Keratinocyte (primary cell): ENCODE data around the gene C3orf70. TPM values are rescaled to one million over a fixed set of nuclear protein-coding genes. Genes with fewer than 3 reads are reported as not detected.

Source experiments
- DNase-seq: peaks from one replicate; pipeline ENCODE4 v3.0.0-alpha.2; 2011; ENCODE audit warnings: low read depth, missing footprints, low spot score
- FAIRE-seq: peaks from 2 replicates; lab custom pipeline; 2011; peaks lifted over from hg19 to GRCh38; lab: Jason Lieb, UNC
- H2AFZ ChIP-seq: 2 replicates; pipeline ENCODE4 v1.6.0; 2012; ENCODE audit warnings: low read length, control low read depth, inconsistent platforms; ENCODE audit not compliant: control insufficient read depth
- H3K27ac ChIP-seq: 2 replicates; pipeline ENCODE4 v1.5.1; 2011; ENCODE audit warnings: low read length; ENCODE audit not compliant: control insufficient read depth, insufficient read depth
- H3K27me3 ChIP-seq: 3 replicates; pipeline ENCODE4 v1.6.0; 2011; ENCODE audit warnings: low read length; ENCODE audit not compliant: control insufficient read depth, insufficient read depth; ENCODE audit errors: extremely low read depth
- H3K36me3 ChIP-seq, 2 experiments: 2 replicates in 1 of 2; 3 replicates in 1 of 2; pipeline ENCODE4 v1.5.1; 2011; ENCODE audit warnings: low read length in 2 of 2, mild to moderate bottlenecking in 1 of 2; ENCODE audit not compliant: control insufficient read depth in 2 of 2, insufficient read depth in 2 of 2; ENCODE audit errors: extremely low read depth in 1 of 2
- H3K4me1 ChIP-seq: 3 replicates; pipeline ENCODE4 v1.5.1; 2011; ENCODE audit warnings: low read length; ENCODE audit not compliant: control insufficient read depth, insufficient read depth; ENCODE audit errors: extremely low read depth
- H3K4me2 ChIP-seq: 3 replicates; pipeline ENCODE4 v1.6.0; 2011; ENCODE audit warnings: low read depth, low read length; ENCODE audit not compliant: control insufficient read depth, insufficient read depth; ENCODE audit errors: extremely low read depth
- H3K4me3 ChIP-seq, 3 experiments: fragments of 200-600 bp in 1 of 3; sonication (generic) in 1 of 3; 2 replicates in 2 of 3; 3 replicates in 1 of 3; pipeline ENCODE4 v1.5.1; 2011 to 2016; ENCODE audit warnings: low read length in 3 of 3, mild to moderate bottlenecking in 3 of 3, control low read depth in 2 of 3, inconsistent platforms in 1 of 3, low read depth in 1 of 3, mixed read lengths in 1 of 3, mixed run types in 1 of 3, moderate library complexity in 1 of 3; ENCODE audit not compliant: control insufficient read depth in 2 of 3, insufficient read depth in 2 of 3; ENCODE audit errors: extremely low read depth in 1 of 3
- H3K79me2 ChIP-seq: 2 replicates; pipeline ENCODE4 v1.6.0; 2012; ENCODE audit warnings: low read length; ENCODE audit not compliant: control insufficient read depth, insufficient read depth
- H3K9ac ChIP-seq: 3 replicates; pipeline ENCODE4 v1.6.0; 2011; ENCODE audit warnings: low read length; ENCODE audit not compliant: control insufficient read depth, insufficient read depth; ENCODE audit errors: extremely low read depth
- H3K9me1 ChIP-seq: 3 replicates; pipeline ENCODE4 v1.6.0; 2011; ENCODE audit warnings: low read length; ENCODE audit not compliant: control insufficient read depth, insufficient read depth; ENCODE audit errors: extremely low read depth
- H3K9me3 ChIP-seq: 2 replicates; pipeline ENCODE4 v1.5.1; 2012; ENCODE audit warnings: low read depth, low read length; ENCODE audit not compliant: control insufficient read depth
- H4K20me1 ChIP-seq: 3 replicates; pipeline ENCODE4 v1.6.0; 2011; ENCODE audit warnings: low read length; ENCODE audit not compliant: control insufficient read depth, insufficient read depth; ENCODE audit errors: extremely low read depth
- EZH2 ChIP-seq: IDR thresholded peaks from one replicate; pipeline ENCODE4 v1.6.1; 2012; ENCODE audit warnings: inconsistent platforms, mild to moderate bottlenecking, low read length, moderate library complexity
- dilution Hi-C: fragments of 300-500 bp; cut with MboI; formaldehyde crosslinking; loops from one replicate; pipeline ENCODE4 v1.7.0; 2020; ENCODE audit warnings: low sequenced_read_pairs; ENCODE audit not compliant: extremely low pct_ligation_motif_present
- polyA plus RNA-seq, 5 experiments: library from polyadenylated mRNA; depleted of rRNA in 3 of 5; stranded (reverse) in 3 of 5; stranded (forward) in 1 of 5; unstranded in 1 of 5; fragments of >200 nt; gene quantifications; 1 replicate in 1 of 5; 2 replicates in 3 of 5; 3 replicates in 1 of 5; pipeline versions ENCODE4 v1.2.1 to v1.2.3, GENCODE V29; 2011 to 2012; ENCODE audit warnings: missing spikeins in 2 of 5, low read depth in 1 of 5, low replicate concordance in 1 of 5
- TF ChIP-seq, protein P1 (sequence below), 3 experiments: IDR thresholded peaks in 1 of 3; conservative IDR thresholded peaks in 1 of 3; optimal IDR thresholded peaks in 1 of 3; 2 replicates in 2 of 3; 3 replicates in 1 of 3; pipeline versions ENCODE3 to v1.5.1; 2011; ENCODE audit warnings: low read length in 3 of 3, mild to moderate bottlenecking in 3 of 3, moderate library complexity in 2 of 3, control low read depth in 1 of 3, inconsistent platforms in 1 of 3; ENCODE audit not compliant: insufficient read depth in 2 of 3; ENCODE audit errors: extremely low read depth in 1 of 3

C3orf70 gene
- polyA plus RNA-seq, 1 donor (not counting 4 experiments of a cell fraction or from before 2014, with no cell fraction given): not detected

DNA sequence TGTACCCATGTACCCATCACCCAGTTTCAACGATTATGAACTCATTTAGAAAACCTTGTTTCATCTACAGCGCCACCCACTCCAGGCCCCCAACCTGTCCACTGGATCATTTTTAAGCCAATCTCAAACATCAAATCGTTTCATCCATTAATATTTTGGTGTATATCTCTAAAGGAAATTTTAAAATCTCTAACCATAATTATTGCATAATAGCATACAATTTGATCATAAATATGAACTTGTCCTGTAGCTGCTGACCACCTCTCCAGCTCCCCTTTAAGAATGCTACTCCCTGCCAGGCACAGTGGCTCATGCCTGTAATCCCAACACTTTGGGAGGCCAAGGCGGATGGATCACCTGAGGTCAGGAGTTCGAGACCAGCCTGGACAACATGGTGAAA is 2.8 kb upstream of the C3orf70 start:
- Histone ChIP-seq H3K4me3 (no peak overlapping the region), H3K4me1 (no peaks in the 10 kb centered on the region), H3K27me3 (peaks cover 31% of the 10 kb centered on the region), H3K9me3 (no peaks in the 10 kb centered on the region), H3K36me3 (no peaks in the 10 kb centered on the region), H3K9ac (no peak overlapping the region), H3K9me1 (no peaks in the 10 kb centered on the region), H4K20me1 (no peaks in the 10 kb centered on the region), H3K79me2 (no peaks in the 10 kb centered on the region), H3K4me2 (no peak overlapping the region), H2AFZ (no peak overlapping the region), H3K27ac (no peak overlapping the region)
- FAIRE-seq: no peak
- TF ChIP-seq, protein P1, sequence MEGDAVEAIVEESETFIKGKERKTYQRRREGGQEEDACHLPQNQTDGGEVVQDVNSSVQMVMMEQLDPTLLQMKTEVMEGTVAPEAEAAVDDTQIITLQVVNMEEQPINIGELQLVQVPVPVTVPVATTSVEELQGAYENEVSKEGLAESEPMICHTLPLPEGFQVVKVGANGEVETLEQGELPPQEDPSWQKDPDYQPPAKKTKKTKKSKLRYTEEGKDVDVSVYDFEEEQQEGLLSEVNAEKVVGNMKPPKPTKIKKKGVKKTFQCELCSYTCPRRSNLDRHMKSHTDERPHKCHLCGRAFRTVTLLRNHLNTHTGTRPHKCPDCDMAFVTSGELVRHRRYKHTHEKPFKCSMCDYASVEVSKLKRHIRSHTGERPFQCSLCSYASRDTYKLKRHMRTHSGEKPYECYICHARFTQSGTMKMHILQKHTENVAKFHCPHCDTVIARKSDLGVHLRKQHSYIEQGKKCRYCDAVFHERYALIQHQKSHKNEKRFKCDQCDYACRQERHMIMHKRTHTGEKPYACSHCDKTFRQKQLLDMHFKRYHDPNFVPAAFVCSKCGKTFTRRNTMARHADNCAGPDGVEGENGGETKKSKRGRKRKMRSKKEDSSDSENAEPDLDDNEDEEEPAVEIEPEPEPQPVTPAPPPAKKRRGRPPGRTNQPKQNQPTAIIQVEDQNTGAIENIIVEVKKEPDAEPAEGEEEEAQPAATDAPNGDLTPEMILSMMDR (optimal IDR thresholded peaks at IDR 0.05 in 1 of 3, IDR thresholded peaks at IDR 0.05 in 1 of 3, conservative IDR thresholded peaks at IDR 0.05 in 1 of 3; ENCODE audit: extremely low read depth in 1 of 3, insufficient read depth in 2 of 3, low read length in 3 of 3): no peak
- TF ChIP-seq EZH2: no peak
- dilution Hi-C loops: no loop called here
- DNase-seq: no peak

DNA sequence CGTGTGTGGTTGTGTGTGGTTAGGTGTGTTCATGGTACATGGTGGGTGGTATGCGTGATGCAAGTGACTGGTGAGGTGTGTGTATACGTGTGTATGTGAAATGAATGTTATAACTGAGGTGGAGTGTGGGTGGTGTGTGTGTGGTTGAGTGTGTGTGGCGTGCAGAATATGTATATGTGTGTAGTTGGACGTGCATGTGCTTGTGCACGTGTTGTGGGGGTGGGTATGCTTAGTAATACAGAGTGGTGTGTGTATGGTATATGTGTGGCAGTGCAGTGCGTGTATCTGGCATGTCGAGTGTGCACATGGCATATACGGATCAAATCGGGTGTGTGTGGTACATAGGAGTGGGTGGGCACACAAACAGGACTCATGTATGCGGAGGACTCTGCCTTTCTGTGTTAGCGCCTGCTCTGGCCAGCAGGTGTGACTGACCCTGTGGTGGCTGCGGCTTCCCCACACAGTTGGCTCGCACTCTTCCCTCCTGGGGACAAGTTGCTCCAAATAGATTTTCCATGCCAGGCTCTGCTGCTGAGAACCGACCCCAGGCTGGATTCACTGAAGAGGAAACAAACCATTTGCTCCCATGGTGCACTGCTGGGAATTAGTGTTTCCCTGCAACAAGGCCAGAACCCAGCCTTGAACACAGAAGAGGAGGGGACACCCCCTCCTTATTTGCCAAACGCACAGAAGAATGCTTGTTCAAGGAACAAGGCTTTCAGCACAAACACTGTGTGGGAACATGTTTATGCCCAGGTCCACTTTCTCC is 1.2 kb upstream of the C3orf70 start:
- H3K9me3 ChIP-seq: no peaks in the 10 kb centered on the region
- H3K4me3 ChIP-seq: no peak overlapping the region
- H3K4me1 ChIP-seq: no peaks in the 10 kb centered on the region
- peaks cover 32% of the 10 kb centered on the region for H3K27me3 ChIP-seq
- H3K79me2 ChIP-seq: no peaks in the 10 kb centered on the region
- no peaks in the 10 kb centered on the region for H3K36me3 ChIP-seq
- H4K20me1 ChIP-seq: no peaks in the 10 kb centered on the region
- DNase-seq: no peak
- TF ChIP-seq, protein P1 (optimal IDR thresholded peaks at IDR 0.05 in 1 of 3, IDR thresholded peaks at IDR 0.05 in 1 of 3, conservative IDR thresholded peaks at IDR 0.05 in 1 of 3; ENCODE audit: extremely low read depth in 1 of 3, insufficient read depth in 2 of 3, low read length in 3 of 3): no peak
- no peak for TF ChIP-seq EZH2
- no peak overlapping the region for H3K27ac ChIP-seq
- no peak overlapping the region for H3K9ac ChIP-seq
- no peak for FAIRE-seq
- H3K4me2 ChIP-seq: no peak overlapping the region
- no peaks in the 10 kb centered on the region for H3K9me1 ChIP-seq
- dilution Hi-C loops: no loop called here
- no peak overlapping the region for H2AFZ ChIP-seq
